Measurements from ENCODE around the gene MYL12A. TPM values are rescaled to one million over a fixed set of nuclear protein-coding genes. Genes with fewer than 3 reads are reported as not detected.

MYL12A gene
- total and polyA plus RNA-seq, 2 of the 13 experiments (the other 11 are each of a cell fraction or from before 2014, with no cell fraction given), result 261 to 277 TPM

DNA sequence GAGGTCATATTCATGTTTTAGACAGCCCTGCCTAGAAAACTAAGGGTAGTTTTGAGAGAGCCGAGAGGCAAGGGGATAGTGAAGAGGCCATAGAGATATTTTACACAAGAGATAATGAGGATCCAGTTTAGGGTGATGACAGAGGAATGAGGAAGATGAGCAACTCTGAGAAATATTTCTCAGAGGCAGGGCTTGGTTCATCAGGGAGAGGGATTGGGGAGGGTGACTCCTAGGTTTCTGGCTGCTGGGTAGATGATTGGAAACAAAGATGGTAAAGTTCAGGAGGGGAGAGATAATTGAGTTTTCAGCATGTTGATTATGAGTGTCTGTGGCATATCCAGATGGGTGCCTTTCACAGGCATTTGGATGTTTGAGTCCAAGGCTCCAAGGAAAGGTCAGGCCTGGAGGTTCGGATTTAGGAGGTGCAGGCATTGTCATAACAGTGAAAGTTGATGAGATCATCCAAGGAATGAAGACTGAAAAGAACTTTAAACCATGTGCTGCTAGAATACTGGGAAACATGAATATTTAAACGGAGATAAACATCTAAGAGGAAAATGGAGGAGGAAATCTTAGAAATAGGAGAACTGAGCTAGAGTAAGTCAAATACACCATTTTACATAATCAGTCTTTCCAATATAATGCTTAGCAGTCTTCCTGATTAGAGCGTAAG is 21.8 kb downstream of the MYL12A start:
- H3K4me1 ChIP-seq (ENCODE audit: insufficient read depth, low read length), result peaks cover 53% of the 10 kb centered on the region
- DNase-seq (ENCODE audit: low spot score) (no peak), FAIRE-seq (no peak), ATAC-seq (no peak)
- 93% methylated on average over 4 of the region's 4 CpGs for WGBS (ENCODE audit: low lambda C conversion rate)
- intact Hi-C loops (cut with micrococcal nuclease; ENCODE audit: unreplicated experiment), result no loop called here
- in situ Hi-C loops (cut with HindIII; ENCODE audit: extremely low pct_ligation_motif_present, low pct_unique_long_range_greater_than_20kb), result no loop called here
- no peak overlapping the region for H3K4me3 ChIP-seq (replicated peaks in 1 of 3; ENCODE audit: insufficient read depth in 1 of 3, low read depth in 2 of 3, low read length in 3 of 3)
- no peaks in the 10 kb centered on the region for H3K9me3 ChIP-seq (ENCODE audit: low read length)
- no TSS peak for BruUV-seq (replicated peaks)
- H2AFZ ChIP-seq (ENCODE audit: low read length), result no peak overlapping the region
- peaks cover 87% of the 10 kb centered on the region for H3K79me2 ChIP-seq (ENCODE audit: insufficient read depth, low read length)
- H3K4me2 ChIP-seq (ENCODE audit: low read depth, low read length), result no peak overlapping the region
- H3K9ac ChIP-seq (ENCODE audit: insufficient read depth, low read depth, low read length), result no peak overlapping the region
- ChIA-PET POLR2A (no interaction called here), CTCF (ENCODE audit: low intra/inter-chr PET ratio, low total read pairs) (no interaction called here)
- H4K20me1 ChIP-seq (ENCODE audit: insufficient read depth, low read length), result peaks cover 74% of the 10 kb centered on the region
- TF ChIP-seq MTA3 (CRISPR knock-in tag; IDR thresholded peaks at IDR 0.05), result no peak
- TF ChIP-seq PTBP1 (IDR thresholded peaks at IDR 0.05; ENCODE audit: low read depth, low read length, poor library complexity, severe bottlenecking), result no peak
- TF ChIP-seq ZBTB7A (CRISPR knock-in tag; IDR thresholded peaks at IDR 0.05), result no peak
- TF ChIP-seq, protein P1, sequence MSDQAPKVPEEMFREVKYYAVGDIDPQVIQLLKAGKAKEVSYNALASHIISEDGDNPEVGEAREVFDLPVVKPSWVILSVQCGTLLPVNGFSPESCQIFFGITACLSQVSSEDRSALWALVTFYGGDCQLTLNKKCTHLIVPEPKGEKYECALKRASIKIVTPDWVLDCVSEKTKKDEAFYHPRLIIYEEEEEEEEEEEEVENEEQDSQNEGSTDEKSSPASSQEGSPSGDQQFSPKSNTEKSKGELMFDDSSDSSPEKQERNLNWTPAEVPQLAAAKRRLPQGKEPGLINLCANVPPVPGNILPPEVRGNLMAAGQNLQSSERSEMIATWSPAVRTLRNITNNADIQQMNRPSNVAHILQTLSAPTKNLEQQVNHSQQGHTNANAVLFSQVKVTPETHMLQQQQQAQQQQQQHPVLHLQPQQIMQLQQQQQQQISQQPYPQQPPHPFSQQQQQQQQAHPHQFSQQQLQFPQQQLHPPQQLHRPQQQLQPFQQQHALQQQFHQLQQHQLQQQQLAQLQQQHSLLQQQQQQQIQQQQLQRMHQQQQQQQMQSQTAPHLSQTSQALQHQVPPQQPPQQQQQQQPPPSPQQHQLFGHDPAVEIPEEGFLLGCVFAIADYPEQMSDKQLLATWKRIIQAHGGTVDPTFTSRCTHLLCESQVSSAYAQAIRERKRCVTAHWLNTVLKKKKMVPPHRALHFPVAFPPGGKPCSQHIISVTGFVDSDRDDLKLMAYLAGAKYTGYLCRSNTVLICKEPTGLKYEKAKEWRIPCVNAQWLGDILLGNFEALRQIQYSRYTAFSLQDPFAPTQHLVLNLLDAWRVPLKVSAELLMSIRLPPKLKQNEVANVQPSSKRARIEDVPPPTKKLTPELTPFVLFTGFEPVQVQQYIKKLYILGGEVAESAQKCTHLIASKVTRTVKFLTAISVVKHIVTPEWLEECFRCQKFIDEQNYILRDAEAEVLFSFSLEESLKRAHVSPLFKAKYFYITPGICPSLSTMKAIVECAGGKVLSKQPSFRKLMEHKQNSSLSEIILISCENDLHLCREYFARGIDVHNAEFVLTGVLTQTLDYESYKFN (CRISPR knock-in tag; conservative IDR thresholded peaks at IDR 0.05), result no peak
- no peak for TF ChIP-seq ETS1 (CRISPR knock-in tag; IDR thresholded peaks at IDR 0.05)
- no peak for TF ChIP-seq ZFP37 (CRISPR knock-in tag; IDR thresholded peaks at IDR 0.05; ENCODE audit: borderline replicate concordance)
- TF ChIP-seq ZNF7 (CRISPR knock-in tag; IDR thresholded peaks at IDR 0.05), result no peak
- no peak for TF ChIP-seq ZNF790 (CRISPR knock-in tag; IDR thresholded peaks at IDR 0.05; ENCODE audit: borderline replicate concordance)
- TF ChIP-seq SNAI1 (CRISPR knock-in tag; IDR thresholded peaks at IDR 0.05; ENCODE audit: borderline replicate concordance), result no peak
- no peak for TF ChIP-seq ZNF441 (CRISPR knock-in tag; IDR thresholded peaks at IDR 0.05; ENCODE audit: borderline replicate concordance)
- no peak for TF ChIP-seq ELF3 (CRISPR knock-in tag; IDR thresholded peaks at IDR 0.05)
- TF ChIP-seq TRIM24 (CRISPR knock-in tag; IDR thresholded peaks at IDR 0.05), result no peak
- peaks cover 4 to 22% of the 10 kb centered on the region in 2 experiments; a peak in 4 of 5 replicates for H3K36me3 ChIP-seq (replicated peaks in 1 of 2; ENCODE audit: control insufficient read depth in 1 of 2, insufficient read depth in 2 of 2, low read length in 2 of 2)
- no peaks in the 10 kb centered on the region for H3K27me3 ChIP-seq (ENCODE audit: control insufficient read depth in 1 of 2, insufficient read depth in 2 of 2, low read length in 2 of 2)
- H3K27ac ChIP-seq (ENCODE audit: extremely low read length, insufficient read depth, low read length), result no peak overlapping the region
